GM13977 (cell line): ENCODE results near the gene DCTD.

ENCODE experiments used
- DNase-seq: peaks from one replicate; pipeline ENCODE4 v3.0.0; 2012; ENCODE audit warnings: low spot score
- in situ Hi-C: fragments of 300-500 bp; cut with MboI; formaldehyde crosslinking; loops from one replicate; pipeline ENCODE4 v1.12.0; 2022; ENCODE audit warnings: low sequenced_read_pairs, low pct_unique_long_range_greater_than_20kb, mixed read lengths, inconsistent platforms; ENCODE audit not compliant: unreplicated experiment
- TF ChIP-seq, protein P1 (sequence below): IDR thresholded peaks from 2 replicates; pipeline ENCODE4 v1.5.1; 2012; ENCODE audit warnings: mild to moderate bottlenecking, control low read depth; ENCODE audit not compliant: insufficient read depth; ENCODE audit errors: extremely low read depth, missing control alignments

The DCTD gene

DNA sequence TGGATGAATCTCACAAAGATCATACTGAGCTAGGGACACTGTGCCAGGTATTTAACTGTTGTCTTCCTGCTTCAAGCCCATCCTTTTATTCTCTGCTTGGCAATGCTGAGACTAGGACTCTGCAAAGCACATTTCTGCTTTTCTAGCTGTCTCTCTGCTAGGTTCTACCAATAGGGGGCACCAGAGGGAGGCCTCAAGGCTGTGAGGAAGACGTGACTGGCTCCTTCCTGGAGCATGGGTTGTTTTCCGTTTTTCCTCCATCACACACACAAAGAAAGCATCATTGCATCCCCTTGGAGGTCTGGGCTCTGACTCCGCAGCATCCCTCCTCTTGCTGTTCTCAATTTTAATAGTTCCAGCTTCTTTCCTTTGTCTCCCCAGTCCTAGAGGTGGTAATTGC is 10.9 kb upstream of the DCTD start:
- in situ Hi-C loops = loop anchor here (25.0 kb wide), 1 partner anchor 334 kb away; no protein-coding TSS in a partner anchor
- TF ChIP-seq, protein P1, sequence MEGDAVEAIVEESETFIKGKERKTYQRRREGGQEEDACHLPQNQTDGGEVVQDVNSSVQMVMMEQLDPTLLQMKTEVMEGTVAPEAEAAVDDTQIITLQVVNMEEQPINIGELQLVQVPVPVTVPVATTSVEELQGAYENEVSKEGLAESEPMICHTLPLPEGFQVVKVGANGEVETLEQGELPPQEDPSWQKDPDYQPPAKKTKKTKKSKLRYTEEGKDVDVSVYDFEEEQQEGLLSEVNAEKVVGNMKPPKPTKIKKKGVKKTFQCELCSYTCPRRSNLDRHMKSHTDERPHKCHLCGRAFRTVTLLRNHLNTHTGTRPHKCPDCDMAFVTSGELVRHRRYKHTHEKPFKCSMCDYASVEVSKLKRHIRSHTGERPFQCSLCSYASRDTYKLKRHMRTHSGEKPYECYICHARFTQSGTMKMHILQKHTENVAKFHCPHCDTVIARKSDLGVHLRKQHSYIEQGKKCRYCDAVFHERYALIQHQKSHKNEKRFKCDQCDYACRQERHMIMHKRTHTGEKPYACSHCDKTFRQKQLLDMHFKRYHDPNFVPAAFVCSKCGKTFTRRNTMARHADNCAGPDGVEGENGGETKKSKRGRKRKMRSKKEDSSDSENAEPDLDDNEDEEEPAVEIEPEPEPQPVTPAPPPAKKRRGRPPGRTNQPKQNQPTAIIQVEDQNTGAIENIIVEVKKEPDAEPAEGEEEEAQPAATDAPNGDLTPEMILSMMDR = peak; percentile 29
- DNase-seq = no peak

DNA sequence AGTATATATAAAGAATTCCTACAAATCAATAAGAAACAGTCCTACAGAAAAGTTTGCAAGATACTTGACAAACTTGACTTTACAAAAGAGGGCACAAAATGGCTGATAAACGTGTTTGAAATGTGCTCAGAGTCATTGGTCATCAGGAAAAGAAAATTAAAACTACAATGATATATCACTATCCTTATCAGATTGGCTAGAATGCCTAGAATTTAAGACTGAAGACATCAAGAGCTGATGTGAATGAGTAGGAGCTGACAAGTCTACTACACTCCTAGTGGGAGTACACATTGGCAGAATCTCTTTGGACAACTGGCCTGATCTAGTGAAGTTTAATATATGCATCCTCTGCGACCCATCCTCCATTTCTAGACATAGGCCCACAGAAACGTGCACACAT is 10.3 kb upstream of the DCTD start:
- in situ Hi-C loops = loop anchor here (25.0 kb wide), 1 partner anchor 335 kb away; no protein-coding TSS in a partner anchor
- DNase-seq = no peak
- TF ChIP-seq, protein P1 = no peak

DNA sequence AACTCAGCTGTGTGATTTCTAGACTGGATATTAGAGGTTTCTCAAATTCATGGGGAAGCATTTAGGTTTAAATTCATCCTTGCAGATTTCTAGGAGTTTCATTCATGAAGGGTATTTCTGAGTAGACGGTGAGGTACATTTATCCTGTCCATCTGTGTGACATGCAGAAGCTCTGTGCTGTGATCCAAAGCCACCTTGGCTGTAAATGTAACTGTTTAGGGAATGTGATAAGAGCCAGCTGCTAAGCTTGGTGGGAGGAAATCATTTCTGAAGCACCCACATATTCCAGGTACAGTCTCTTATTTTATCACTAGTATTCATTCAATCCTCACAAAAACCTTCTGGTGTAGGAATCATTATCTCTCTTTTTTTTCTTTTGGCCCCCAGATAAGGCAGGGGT is 8.7 kb upstream of the DCTD start:
- in situ Hi-C loops = loop anchor here (25.0 kb wide), 1 partner anchor 336 kb away; no protein-coding TSS in a partner anchor
- no peak for DNase-seq
- TF ChIP-seq, protein P1 = no peak

DNA sequence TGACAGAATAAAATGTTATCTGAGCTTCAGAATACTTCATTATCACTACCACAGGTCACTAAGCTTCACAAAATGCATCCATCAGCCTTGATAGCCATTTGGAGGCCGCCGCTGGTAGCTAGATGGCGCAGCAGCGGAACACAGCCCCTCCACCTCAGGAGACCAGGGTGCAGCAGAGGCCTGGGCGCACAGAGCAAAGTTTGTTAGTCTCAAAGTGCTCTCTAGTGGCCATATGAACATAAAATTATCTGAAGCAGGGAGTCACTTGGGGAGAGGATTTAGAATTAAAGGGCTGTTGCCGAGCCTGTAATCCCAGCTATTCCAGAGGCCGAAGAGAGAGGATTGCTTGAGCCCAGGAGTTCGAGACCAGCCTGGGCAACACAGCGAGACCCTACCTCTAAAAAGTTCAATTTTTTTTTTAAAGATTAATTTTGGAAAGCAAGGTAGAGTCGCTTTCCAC is 8.1 kb upstream of the DCTD start:
- in situ Hi-C loops = loop anchor here (25.0 kb wide), 1 partner anchor 337 kb away; no protein-coding TSS in a partner anchor
- TF ChIP-seq, protein P1 = peak; percentile 82
- DNase-seq = peak; percentile 52

DNA sequence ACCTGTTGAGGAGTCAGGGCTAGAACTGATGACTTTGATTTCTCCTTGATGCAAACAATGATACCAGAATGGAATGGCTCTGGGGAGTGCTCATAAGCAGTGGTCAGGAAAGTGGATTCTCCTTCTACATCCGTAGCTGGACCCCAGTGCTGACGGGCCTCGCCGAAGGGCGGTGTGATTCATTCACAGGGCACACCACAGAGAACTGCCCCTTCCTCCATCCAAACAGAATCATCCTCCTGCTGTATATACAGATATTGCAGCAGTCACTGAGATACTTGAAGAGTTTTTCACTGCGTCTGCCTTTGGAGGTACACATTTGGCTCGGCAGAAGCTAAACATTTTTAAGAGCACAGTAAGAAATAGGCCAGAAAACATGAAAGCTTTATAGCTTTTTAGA is 7.3 kb upstream of the DCTD start:
- TF ChIP-seq, protein P1 = no peak
- DNase-seq = no peak
- in situ Hi-C loops = loop anchor here (25.0 kb wide), 1 partner anchor 437 kb away; no protein-coding TSS in a partner anchor

DNA sequence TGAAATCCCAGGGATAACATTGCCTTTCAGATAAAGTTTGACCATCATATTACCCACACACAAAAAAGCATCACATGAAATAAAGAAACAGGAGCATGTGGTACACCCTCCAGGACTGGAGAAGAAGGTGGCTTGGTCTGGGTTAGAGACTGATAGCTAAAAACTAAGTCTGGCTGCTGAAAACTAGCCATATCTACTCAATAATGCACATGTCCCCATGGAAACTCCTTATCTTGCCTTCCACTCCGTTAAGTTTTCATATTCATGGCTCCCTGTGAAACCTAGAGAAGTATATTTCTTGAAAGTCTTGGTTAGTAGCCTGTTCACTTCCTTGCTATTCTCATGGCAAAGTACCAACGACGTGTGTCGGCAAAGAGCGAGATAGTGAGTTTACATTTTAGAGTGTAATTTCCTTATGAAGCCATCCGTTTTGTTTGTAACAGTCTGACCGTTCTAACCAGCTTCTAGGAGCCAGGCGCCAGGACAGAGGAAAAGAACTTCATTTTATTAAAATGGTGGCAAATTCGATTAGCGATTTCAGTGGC is 6.7 kb upstream of the DCTD start:
- in situ Hi-C loops = loop anchor here (25.0 kb wide), 1 partner anchor 437 kb away; no protein-coding TSS in a partner anchor
- DNase-seq = no peak
- TF ChIP-seq, protein P1 = no peak
